K562 (cell line): ENCODE data around the gene DIPK1A. TPM values are rescaled to one million over a fixed set of nuclear protein-coding genes. Genes with fewer than 3 reads are reported as not detected.
A peak's percentile ranks its signal among the peaks of the same experiment; 100 is the strongest.

ENCODE experiments used
- ATAC-seq: fragments of 200-7000 bp; cut with Tn5 transposase; 3 replicates; pipeline ENCODE4 v1.9.1; 2020; ENCODE audit warnings: moderate library complexity
- BruUV-seq: library from RNA; stranded (reverse); fragments of 400-500 nt; replicated peaks from 2 replicates; lab custom pipeline; 2021; lab: Mats Ljungman, UMichigan
- CTCF ChIA-PET: fragments of 300-600 bp; formaldehyde crosslinking; extraction: SDS; loops from one replicate; lab custom pipeline; 2021; ENCODE audit warnings: low intra/inter-chr PET ratio; lab: Yijun Ruan, JAX
- POLR2A ChIA-PET: fragments of 300-600, 350-650 bp; sonication (Branson Sonifier 250); formaldehyde crosslinking; extraction: SDS; loops from one replicate; lab custom pipeline; 2021; ENCODE audit warnings: antibody characterized with exemption, inconsistent platforms; lab: Yijun Ruan, JAX
- DNase-seq, 4 experiments: peaks; one replicate each; pipeline versions ENCODE4 v3.0.0 to v3.0.0-alpha.2; 2011 to 2018; ENCODE audit warnings: low spot score in 3 of 4, mixed read lengths in 3 of 4; ENCODE audit errors: extremely low read depth in 1 of 4
- FAIRE-seq: peaks from 2 replicates; lab custom pipeline; 2011; peaks lifted over from hg19 to GRCh38; lab: Jason Lieb, UNC
- H2AFZ ChIP-seq: 2 replicates; pipeline ENCODE4 v1.6.0; 2011; ENCODE audit warnings: low read depth, low read length, control low read depth, inconsistent platforms
- H3K27ac ChIP-seq: fragments of 200-600 bp; 3 replicates; pipeline ENCODE4 v1.8.0; 2011; ENCODE audit warnings: low read depth, mild to moderate bottlenecking, control low read depth, inconsistent platforms, low read length, moderate library complexity, mixed read lengths; ENCODE audit errors: extremely low read depth
- H3K27me3 ChIP-seq, 2 experiments: fragments of 300-600 bp in 1 of 2; 2 replicates in 1 of 2; 3 replicates in 1 of 2; pipeline versions ENCODE4 v1.6.0 to v1.8.0; 2011; ENCODE audit warnings: inconsistent platforms in 2 of 2, low read length in 2 of 2, mild to moderate bottlenecking in 1 of 2, mixed read lengths in 1 of 2, moderate library complexity in 1 of 2; ENCODE audit not compliant: control insufficient read depth in 2 of 2, insufficient read depth in 2 of 2
- H3K36me3 ChIP-seq: fragments of 300-600 bp; 3 replicates; pipeline ENCODE4 v1.8.0; 2011; ENCODE audit warnings: mild to moderate bottlenecking, low read length, inconsistent platforms; ENCODE audit not compliant: control insufficient read depth, insufficient read depth
- H3K4me1 ChIP-seq, 2 experiments: fragments of 200-600 bp in 1 of 2; replicated peaks in 1 of 2; 2 replicates in 1 of 2; 3 replicates in 1 of 2; pipeline versions ENCODE4 v1.5.1 to v1.8.0; 2011; ENCODE audit warnings: inconsistent platforms in 2 of 2, low read length in 2 of 2, mild to moderate bottlenecking in 1 of 2, mixed read lengths in 1 of 2, moderate library complexity in 1 of 2; ENCODE audit not compliant: control insufficient read depth in 2 of 2, insufficient read depth in 2 of 2
- H3K4me2 ChIP-seq: 2 replicates; pipeline ENCODE4 v1.6.1; 2011; ENCODE audit warnings: low read length, control low read depth, inconsistent platforms, mixed read lengths; ENCODE audit not compliant: insufficient read depth
- H3K4me3 ChIP-seq: fragments of 200-600 bp; sonication (generic), shearing (Covaris generic); 2 replicates; pipeline ENCODE4 v1.5.1; 2016; ENCODE audit warnings: control low read depth, inconsistent platforms
- H3K79me2 ChIP-seq: fragments of 200-600 bp; 3 replicates; pipeline ENCODE4 v1.8.0; 2011; ENCODE audit warnings: low read length, inconsistent platforms; ENCODE audit not compliant: control insufficient read depth, insufficient read depth
- H3K9ac ChIP-seq, 2 experiments: 2 replicates each; pipeline versions ENCODE4 v1.6.0 to v1.6.1; 2011; ENCODE audit warnings: low read depth in 2 of 2, low read length in 2 of 2, control low read depth in 1 of 2, inconsistent platforms in 1 of 2, mild to moderate bottlenecking in 1 of 2, mixed read lengths in 1 of 2; ENCODE audit not compliant: insufficient read depth in 1 of 2
- H3K9me1 ChIP-seq: one replicate; pipeline ENCODE4 v1.6.0; 2011; ENCODE audit warnings: inconsistent platforms, mild to moderate bottlenecking, low read length, moderate library complexity; ENCODE audit not compliant: control insufficient read depth, insufficient read depth
- H3K9me3 ChIP-seq: replicated peaks from 2 replicates; pipeline ENCODE4 v1.5.1; 2011; ENCODE audit warnings: low read depth, low read length, inconsistent platforms; ENCODE audit not compliant: control insufficient read depth, insufficient read depth
- H4K20me1 ChIP-seq: replicated peaks from 2 replicates; pipeline ENCODE4 v1.6.1; 2011; ENCODE audit warnings: low read length, inconsistent platforms, mixed read lengths; ENCODE audit not compliant: control insufficient read depth, insufficient read depth
- CREBBP ChIP-seq: IDR thresholded peaks from one replicate; pipeline ENCODE4 v1.6.1; 2012; ENCODE audit warnings: low read depth, mild to moderate bottlenecking, control low read depth, inconsistent platforms, low read length
- DIDO1 ChIP-seq: fragments of 450-650 bp; IDR thresholded peaks from 2 replicates; pipeline ENCODE4 v1.6.1; 2016; ENCODE audit warnings: low read depth, missing biosample characterization, missing genetic modification characterization
- NRF1 ChIP-seq, 2 experiments: fragments of 450-650 bp; IDR thresholded peaks in 1 of 2; conservative IDR thresholded peaks in 1 of 2; 2 replicates each; pipeline ENCODE4 v1.6.1; 2014; ENCODE audit warnings: mild to moderate bottlenecking in 2 of 2
- RFX1 ChIP-seq: fragments of 450-650 bp; IDR thresholded peaks from 2 replicates; pipeline ENCODE4 v1.6.1; 2016; ENCODE audit warnings: mild to moderate bottlenecking, moderate library complexity
- RFX7 ChIP-seq: fragments of 250-450 bp; sonication (Bioruptor Pico); IDR thresholded peaks from 2 replicates; pipeline ENCODE4 v1.5.1; 2021; ENCODE audit warnings: mild to moderate bottlenecking
- in situ Hi-C: fragments of 300-500 bp; cut with MboI; formaldehyde crosslinking; loops from 4 replicates; pipeline ENCODE4 v1.15.0; 2018; ENCODE audit warnings: inconsistent platforms, mixed read lengths
- intact Hi-C: fragments of 100-400 bp; cut with micrococcal nuclease; formaldehyde crosslinking; loops from 2 replicates; pipeline ENCODE4 v1.14.2; 2022
- polyA plus RNA-seq, 8 experiments: library from polyadenylated mRNA; depleted of rRNA in 4 of 8; stranded (reverse) in 5 of 8; unstranded in 3 of 8; fragments of >200 nt; fragmentation: Nextera tagmentation in 2 of 8; fragmentation: Illumina TruSeq in 1 of 8; extraction: Ambion mirVana in 2 of 8; extraction: Trizol in 1 of 8; gene quantifications; 2 replicates each; pipeline versions ENCODE4 v1.2.1 to v1.2.3, GENCODE V29; 2011 to 2014; ENCODE audit warnings: inconsistent platforms in 1 of 8, missing spikeins in 1 of 8
- total RNA-seq, 7 experiments: library from RNA; depleted of rRNA in 6 of 7; stranded (reverse); fragments of >200 nt in 6 of 7; fragmentation: Illumina TruSeq in 2 of 7; extraction: Trizol in 2 of 7; gene quantifications; 2 replicates each; pipeline versions ENCODE4 v1.2.1 to v1.2.3, GENCODE V29; 2011 to 2021; ENCODE audit warnings: low replicate concordance in 1 of 7
- TF ChIP-seq, protein P1 (sequence below): fragments of 450-650 bp; IDR thresholded peaks from 2 replicates; pipeline ENCODE4 v1.6.1; 2016; ENCODE audit warnings: antibody characterized with exemption
- TF ChIP-seq, protein P2 (sequence below): fragments of 250-450 bp; sonication (Bioruptor Pico); IDR thresholded peaks from 2 replicates; pipeline ENCODE4 v1.5.0; 2020; ENCODE audit warnings: mild to moderate bottlenecking, borderline replicate concordance
- TF ChIP-seq, protein P3 (sequence below): sonication (generic); formaldehyde crosslinking; IDR thresholded peaks from 2 replicates; pipeline ENCODE4 v1.8.1; 2023; ENCODE audit warnings: mild to moderate bottlenecking, missing genetic modification reagents
- TF ChIP-seq, protein P4 (sequence below): sonication (generic); formaldehyde crosslinking; IDR thresholded peaks from 2 replicates; pipeline ENCODE4 v1.8.0; 2022; ENCODE audit warnings: mild to moderate bottlenecking, missing genetic modification reagents
- TF ChIP-seq, protein P5 (sequence below): fragments of 450-650 bp; conservative IDR thresholded peaks from 2 replicates; pipeline ENCODE4 v1.6.1; 2016; ENCODE audit warnings: missing genetic modification characterization, low read depth, mild to moderate bottlenecking, control low read depth, missing compliant biosample characterization
- TF ChIP-seq, protein P6 (sequence below): fragments of 250-450 bp; sonication (Bioruptor Pico); IDR thresholded peaks from 2 replicates; pipeline ENCODE4 v1.5.0; 2020; ENCODE audit warnings: mild to moderate bottlenecking

The DIPK1A gene
- total and polyA plus RNA-seq, 9 of the 15 experiments (the other 6 are each of a cell fraction or from before 2014, with no cell fraction given): 0.54 to 2.5 (median 1.3) TPM

DNA sequence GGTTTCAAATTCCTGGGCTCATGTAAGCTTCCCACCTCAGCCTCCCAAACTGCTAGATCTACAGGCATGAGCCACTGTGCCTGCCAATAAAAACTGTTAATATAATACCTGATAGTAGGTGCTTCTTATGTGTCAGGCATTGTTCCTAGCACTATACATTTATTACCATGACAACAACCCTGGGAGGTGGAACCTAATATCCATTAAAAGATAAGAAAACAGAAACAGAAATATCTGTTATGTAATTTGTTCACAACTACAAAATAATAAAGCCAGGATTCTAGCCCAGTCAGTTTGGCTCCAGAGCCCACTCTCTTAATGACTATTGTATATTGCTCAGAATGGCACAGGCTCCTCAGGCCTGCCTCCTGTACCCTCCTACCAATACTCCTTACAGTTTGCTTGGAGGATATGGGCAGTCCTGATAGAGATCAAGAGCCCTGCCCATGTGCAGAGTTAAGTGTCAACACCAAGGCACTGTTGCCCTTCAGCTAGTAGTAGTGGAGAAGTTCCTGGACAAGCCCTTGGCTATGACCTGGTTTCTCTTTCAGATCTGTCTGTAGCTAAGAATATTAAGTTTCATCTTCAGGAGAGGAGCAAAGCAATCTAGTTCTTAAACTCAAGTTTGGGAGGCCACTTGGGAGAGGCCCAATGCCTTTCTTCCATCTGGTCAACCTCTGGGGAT, 107.0 kb downstream of the DIPK1A start:
- peak; percentile 37 for FAIRE-seq
- DNase-seq: no peak
- Histone ChIP-seq H3K9me3 (no peaks in the 10 kb centered on the region), H3K36me3 (no peaks in the 10 kb centered on the region), H3K4me3 (no peak overlapping the region), H3K9me1 (no peaks in the 10 kb centered on the region), H3K79me2 (no peaks in the 10 kb centered on the region), H3K4me2 (no peak overlapping the region), H3K9ac (no peak overlapping the region), H2AFZ (peak overlapping the region; percentile 46; the same call in 1 of the 2 replicates), H4K20me1 (no peaks in the 10 kb centered on the region), H3K27me3 (no peaks in the 10 kb centered on the region), H3K4me1 (peaks cover 14 to 19% of the 10 kb centered on the region in 2 experiments; a peak in 4 of 5 replicates), H3K27ac (no peak overlapping the region)
- in situ Hi-C loops (loop anchor here (5.0 to 25.0 kb wide), 3 partner anchors 138 to 1008 kb away; no protein-coding TSS in a partner anchor), intact Hi-C loops (no loop called here)
- CTCF ChIA-PET: no interaction called here
- no TSS peak for BruUV-seq
- peak; percentile 11; the same call in 1 of the 3 replicates for ATAC-seq
- POLR2A ChIA-PET: interaction anchor here (0.8 to 2.7 kb wide), 4 partner anchors 12 to 19 kb away, joined by 3 to 10 read pairs (median 6); no protein-coding TSS in a partner anchor
- TF ChIP-seq, protein P1, sequence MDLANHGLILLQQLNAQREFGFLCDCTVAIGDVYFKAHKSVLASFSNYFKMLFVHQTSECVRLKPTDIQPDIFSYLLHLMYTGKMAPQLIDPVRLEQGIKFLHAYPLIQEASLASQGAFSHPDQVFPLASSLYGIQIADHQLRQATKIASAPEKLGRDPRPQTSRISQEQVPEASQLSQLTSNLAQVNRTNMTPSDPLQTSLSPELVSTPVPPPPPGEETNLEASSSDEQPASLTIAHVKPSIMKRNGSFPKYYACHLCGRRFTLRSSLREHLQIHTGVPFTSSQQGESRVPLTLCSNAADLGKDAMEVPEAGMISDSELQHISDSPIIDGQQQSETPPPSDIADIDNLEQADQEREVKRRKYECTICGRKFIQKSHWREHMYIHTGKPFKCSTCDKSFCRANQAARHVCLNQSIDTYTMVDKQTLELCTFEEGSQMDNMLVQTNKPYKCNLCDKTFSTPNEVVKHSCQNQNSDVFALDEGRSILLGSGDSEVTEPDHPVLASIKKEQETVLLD: no peak
- TF ChIP-seq, protein P2, sequence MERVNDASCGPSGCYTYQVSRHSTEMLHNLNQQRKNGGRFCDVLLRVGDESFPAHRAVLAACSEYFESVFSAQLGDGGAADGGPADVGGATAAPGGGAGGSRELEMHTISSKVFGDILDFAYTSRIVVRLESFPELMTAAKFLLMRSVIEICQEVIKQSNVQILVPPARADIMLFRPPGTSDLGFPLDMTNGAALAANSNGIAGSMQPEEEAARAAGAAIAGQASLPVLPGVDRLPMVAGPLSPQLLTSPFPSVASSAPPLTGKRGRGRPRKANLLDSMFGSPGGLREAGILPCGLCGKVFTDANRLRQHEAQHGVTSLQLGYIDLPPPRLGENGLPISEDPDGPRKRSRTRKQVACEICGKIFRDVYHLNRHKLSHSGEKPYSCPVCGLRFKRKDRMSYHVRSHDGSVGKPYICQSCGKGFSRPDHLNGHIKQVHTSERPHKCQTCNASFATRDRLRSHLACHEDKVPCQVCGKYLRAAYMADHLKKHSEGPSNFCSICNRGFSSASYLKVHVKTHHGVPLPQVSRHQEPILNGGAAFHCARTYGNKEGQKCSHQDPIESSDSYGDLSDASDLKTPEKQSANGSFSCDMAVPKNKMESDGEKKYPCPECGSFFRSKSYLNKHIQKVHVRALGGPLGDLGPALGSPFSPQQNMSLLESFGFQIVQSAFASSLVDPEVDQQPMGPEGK (CRISPR knock-in tag): no peak
- TF ChIP-seq, protein P3, sequence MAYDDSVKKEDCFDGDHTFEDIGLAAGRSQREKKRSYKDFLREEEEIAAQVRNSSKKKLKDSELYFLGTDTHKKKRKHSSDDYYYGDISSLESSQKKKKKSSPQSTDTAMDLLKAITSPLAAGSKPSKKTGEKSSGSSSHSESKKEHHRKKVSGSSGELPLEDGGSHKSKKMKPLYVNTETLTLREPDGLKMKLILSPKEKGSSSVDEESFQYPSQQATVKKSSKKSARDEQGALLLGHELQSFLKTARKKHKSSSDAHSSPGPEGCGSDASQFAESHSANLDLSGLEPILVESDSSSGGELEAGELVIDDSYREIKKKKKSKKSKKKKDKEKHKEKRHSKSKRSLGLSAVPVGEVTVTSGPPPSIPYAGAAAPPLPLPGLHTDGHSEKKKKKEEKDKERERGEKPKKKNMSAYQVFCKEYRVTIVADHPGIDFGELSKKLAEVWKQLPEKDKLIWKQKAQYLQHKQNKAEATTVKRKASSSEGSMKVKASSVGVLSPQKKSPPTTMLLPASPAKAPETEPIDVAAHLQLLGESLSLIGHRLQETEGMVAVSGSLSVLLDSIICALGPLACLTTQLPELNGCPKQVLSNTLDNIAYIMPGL (CRISPR knock-in tag): no peak
- TF ChIP-seq, protein P4, sequence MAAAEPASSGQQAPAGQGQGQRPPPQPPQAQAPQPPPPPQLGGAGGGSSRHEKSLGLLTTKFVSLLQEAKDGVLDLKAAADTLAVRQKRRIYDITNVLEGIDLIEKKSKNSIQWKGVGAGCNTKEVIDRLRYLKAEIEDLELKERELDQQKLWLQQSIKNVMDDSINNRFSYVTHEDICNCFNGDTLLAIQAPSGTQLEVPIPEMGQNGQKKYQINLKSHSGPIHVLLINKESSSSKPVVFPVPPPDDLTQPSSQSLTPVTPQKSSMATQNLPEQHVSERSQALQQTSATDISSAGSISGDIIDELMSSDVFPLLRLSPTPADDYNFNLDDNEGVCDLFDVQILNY: no peak
- TF ChIP-seq, protein P5, sequence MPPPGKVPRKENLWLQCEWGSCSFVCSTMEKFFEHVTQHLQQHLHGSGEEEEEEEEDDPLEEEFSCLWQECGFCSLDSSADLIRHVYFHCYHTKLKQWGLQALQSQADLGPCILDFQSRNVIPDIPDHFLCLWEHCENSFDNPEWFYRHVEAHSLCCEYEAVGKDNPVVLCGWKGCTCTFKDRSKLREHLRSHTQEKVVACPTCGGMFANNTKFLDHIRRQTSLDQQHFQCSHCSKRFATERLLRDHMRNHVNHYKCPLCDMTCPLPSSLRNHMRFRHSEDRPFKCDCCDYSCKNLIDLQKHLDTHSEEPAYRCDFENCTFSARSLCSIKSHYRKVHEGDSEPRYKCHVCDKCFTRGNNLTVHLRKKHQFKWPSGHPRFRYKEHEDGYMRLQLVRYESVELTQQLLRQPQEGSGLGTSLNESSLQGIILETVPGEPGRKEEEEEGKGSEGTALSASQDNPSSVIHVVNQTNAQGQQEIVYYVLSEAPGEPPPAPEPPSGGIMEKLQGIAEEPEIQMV: no peak
- no peak for TF ChIP-seq RFX7 (CRISPR knock-in tag)
- TF ChIP-seq, protein P6, sequence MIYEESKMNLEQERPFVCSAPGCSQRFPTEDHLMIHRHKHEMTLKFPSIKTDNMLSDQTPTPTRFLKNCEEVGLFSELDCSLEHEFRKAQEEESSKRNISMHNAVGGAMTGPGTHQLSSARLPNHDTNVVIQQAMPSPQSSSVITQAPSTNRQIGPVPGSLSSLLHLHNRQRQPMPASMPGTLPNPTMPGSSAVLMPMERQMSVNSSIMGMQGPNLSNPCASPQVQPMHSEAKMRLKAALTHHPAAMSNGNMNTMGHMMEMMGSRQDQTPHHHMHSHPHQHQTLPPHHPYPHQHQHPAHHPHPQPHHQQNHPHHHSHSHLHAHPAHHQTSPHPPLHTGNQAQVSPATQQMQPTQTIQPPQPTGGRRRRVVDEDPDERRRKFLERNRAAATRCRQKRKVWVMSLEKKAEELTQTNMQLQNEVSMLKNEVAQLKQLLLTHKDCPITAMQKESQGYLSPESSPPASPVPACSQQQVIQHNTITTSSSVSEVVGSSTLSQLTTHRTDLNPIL (CRISPR knock-in tag): no peak
- no peak for TF ChIP-seq DIDO1 (tag)
- TF ChIP-seq RFX1: peak; percentile 37
- TF ChIP-seq CREBBP: no peak
- TF ChIP-seq NRF1 (conservative IDR thresholded peaks at IDR 0.05 in 1 of 2, IDR thresholded peaks at IDR 0.05 in 1 of 2): peak; percentile 36 to 51; a peak in 2 of 4 replicates
